HEK293T (cell line): ENCODE results near the gene MCHR2.

Experiments used
- FOXM1 ChIP-seq: fragments of 450-650 bp; IDR thresholded peaks from 2 replicates; pipeline ENCODE4 v1.6.1; 2017; ENCODE audit warnings: mild to moderate bottlenecking, borderline replicate concordance
- L3MBTL2 ChIP-seq: fragments of 450-650 bp; conservative IDR thresholded peaks from 2 replicates; pipeline ENCODE4 v1.6.1; 2016; ENCODE audit warnings: mild to moderate bottlenecking

DNA sequence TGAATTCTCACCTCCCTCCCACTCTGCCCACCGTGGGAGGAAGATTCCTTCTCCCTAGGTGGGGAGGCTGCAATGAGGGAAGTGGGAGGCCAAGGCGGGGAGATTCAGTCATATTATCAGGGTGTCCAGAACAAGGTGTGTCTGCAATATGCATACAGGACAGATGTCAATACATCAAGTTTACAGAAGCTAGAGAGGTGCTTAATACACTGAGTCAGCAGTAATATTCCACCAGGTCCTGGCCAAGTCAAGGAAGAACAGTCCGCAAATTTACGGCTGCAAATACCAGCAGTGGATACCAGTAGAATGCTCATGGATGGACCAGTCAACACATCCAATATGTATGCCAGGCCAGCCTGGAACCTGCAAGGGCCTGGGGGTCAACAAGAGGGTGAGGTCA lies 119.0 kb downstream of the MCHR2 start:
- TF ChIP-seq FOXM1, result no peak
- TF ChIP-seq L3MBTL2, result no peak
